ENCODE measurements around the gene UTRN. TPM values are rescaled to one million over a fixed set of nuclear protein-coding genes. Genes with fewer than 3 reads are reported as not detected.
A peak's percentile ranks its signal among the peaks of the same experiment; 100 is the strongest.

The UTRN gene
- polyA plus RNA-seq, 3 donors, result 137 to 151 (median 147) TPM

DNA sequence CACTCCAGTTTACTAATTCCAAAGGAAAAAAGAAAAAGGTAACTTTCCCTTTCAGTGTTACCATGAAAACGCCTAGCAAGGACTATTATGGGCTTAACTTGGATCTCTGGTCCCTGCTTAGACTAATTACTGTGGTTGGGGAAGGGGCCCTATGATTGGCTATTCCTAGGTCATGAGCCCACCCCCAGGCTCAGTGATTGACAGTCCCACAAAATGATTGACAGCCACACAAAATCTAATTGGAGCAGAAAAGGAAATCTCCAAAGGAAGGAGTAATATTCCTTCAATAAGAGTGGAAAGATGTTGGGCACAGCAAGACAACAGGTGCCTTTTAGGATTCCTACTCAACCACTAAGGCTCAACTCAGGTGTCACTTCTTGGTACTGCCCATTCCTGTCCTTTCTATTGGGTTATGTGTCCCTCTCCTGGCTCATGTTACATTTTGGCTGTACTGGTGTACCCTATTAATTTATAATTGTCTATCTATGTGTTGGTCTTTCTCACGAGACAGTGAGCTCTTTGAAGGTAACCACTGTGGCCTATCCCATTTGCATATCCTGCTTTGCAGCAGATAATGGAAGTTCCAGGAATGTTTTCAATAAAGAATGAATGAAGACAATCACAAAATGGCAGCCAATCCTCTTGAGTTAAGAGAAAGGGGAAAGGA, 5.5 kb upstream of the UTRN start:
- DNase-seq (ENCODE audit: low read depth in 3 of 3, low spot score in 2 of 3), result no peak

DNA sequence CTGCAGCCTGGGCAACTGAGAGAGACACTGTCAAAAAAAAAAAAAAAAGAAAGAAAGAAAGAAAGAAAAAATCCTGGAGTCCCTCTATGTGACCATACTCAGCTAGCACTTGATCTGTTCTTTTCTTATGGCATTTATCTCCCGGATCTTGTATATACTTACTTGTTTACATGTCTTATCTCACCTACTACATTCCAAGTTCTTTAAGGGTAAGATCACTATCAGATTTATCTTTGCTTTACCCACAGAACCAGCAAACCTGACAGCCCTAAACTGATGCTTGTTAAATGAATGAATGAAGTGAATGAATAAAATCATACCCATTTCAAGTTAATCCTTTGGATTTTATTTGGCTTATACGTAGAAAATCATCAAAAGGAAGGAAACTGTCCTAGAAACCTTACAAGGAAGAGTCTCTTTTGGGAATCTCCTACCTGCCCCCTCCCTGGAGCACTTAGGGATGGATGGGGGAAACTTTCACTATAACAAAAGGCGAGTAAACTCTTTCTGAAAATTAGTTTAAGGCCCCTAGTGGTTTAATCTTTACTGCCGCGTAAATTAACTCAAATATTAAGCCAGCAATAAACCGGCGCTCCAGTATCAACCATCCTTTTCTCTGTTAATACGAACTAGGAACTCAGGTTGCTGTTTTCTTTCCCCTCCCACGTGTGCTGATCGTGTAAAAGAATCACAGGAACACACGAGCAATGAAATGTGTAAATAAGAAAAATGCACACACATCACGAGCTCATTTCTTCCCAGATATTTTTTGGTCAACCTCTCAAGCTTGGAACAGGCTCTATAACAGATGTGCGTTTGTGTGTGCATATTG, 1.3 kb upstream of the UTRN start:
- peak in 2 of 3 donors; percentile 15 to 33 for DNase-seq (ENCODE audit: low read depth in 3 of 3, low spot score in 2 of 3)

DNA sequence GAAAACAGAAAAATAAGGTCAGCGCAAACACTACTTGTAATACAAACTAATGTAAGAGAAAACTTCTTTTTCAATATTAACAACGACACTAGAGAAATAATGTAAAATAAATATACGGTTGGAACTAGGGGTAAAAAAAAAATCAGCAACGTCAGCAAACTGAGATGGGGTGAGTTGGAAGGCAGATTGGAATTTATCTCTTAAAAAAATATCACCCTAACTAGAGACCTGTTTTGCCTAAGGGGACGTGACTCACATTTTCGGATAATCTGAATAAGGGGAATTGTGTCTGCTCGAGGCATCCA, 705 bp upstream of the UTRN start:
- DNase-seq (ENCODE audit: low read depth in 3 of 3, low spot score in 2 of 3), result no peak

DNA sequence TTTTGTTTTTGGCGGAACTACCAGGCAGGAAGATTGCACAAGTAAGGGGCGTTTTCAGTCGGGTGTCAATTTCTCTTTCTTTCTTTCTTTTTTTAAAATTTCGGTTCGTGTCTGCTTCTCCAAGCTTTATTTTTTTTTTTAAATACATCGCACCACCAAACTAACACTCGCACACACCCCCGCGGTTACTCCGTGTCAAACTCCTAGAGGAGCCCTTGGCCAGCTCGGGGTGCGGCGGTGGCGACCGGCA, 338 bp downstream of the UTRN start:
- no peak for DNase-seq (ENCODE audit: low read depth in 3 of 3, low spot score in 2 of 3)

DNA sequence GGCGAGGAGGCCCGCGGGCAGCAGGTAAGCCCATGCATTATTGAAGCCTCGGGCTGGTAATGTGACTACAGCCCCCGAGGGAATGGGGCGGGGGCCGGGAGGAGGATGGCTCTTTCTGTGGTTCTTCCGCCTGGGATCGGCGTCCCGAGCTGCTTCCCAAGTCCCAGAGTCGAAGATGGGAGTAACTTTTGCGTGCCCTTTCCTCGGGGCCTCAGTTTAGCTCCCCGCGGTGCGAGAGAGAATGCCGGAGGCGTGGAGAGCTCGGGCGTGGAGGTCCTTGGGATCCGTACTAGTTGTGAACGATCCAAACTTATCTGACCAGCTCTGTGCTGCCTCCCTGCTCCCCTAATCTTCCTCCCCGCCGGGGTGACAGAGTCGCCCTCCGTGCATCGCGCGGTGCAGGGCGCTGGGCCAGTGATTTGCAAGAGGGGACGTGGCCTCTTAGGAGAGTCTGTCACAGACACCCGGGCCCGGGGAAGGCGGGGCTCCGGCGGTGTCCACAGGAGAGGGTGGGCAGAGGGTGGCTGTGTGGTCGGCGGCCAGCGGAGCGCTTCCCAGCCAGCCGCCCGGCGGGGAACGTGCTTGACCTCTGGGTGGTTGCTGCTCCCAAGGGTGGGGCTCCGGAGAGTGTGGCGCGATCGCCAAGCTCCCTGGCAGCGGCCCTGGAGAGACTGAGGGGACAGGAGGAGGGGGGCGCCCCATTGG, 815 bp downstream of the UTRN start:
- peak in 2 of 3 donors; percentile 27 to 47 for DNase-seq (ENCODE audit: low read depth in 3 of 3, low spot score in 2 of 3)

DNA sequence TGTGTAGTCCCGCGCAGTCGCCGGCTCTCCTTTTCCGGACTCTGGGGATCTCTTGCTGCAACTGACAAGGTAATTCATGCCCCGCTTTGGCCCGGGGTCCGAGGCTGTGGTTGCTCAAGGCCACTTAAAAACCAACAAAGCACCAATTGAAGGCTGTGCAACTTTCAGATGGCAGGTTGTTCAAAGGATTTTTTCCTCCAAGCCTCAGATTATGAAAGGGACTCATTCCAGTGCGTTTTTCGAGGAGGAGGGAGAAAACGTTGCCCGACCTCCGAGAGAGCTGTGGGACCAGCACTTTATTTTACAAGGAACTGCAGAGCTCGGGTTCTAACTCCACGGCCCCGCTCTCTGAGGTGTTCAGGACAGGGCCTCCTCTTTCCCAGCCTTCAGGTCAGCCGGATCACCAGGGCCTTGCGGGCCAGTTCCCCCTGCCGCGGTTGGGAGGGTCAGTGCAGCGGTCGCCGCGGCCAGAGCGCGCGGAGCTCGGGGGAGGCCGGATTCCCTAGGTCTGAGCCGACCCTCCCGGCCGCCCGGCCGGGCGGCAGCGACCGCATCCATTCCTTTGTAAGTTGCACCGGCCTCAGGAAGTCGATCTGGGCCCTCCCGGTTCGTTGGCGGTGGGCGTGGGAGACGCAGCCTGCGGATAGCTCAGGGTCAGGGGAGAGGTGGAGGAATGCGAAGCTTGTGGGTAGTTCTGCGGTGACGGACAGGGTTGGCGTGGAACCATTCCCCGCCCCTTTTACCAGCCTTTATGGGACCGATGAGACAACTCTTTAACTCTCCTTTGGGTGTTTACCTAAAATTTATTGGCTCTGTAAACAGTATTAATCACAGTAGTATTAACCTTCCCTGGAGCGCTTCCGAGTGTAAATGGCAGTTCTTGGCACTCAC, 1.6 kb downstream of the UTRN start:
- peak; percentile 46 to 54 (median 54) for DNase-seq (ENCODE audit: low read depth in 3 of 3, low spot score in 2 of 3)

DNA sequence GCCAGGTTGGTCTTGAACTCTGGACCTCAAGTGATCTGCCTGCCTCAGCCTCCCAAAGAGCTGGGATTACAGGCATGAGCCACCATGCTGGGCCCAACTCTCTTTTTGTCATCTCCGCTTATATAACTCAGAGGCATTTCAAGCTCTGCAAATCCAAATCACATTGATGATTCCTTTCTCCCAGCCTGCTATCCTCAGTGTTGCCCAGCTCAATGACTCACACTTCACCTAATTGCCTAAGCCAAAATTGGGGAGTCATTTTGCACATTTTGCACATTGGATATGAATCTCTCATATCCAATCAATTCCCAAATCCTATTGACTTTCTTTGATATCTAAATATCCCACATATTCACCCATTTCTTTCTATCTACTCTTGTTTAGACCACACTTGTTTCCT, 3.9 kb downstream of the UTRN start:
- no peak for DNase-seq (ENCODE audit: low read depth in 3 of 3, low spot score in 2 of 3)

DNA sequence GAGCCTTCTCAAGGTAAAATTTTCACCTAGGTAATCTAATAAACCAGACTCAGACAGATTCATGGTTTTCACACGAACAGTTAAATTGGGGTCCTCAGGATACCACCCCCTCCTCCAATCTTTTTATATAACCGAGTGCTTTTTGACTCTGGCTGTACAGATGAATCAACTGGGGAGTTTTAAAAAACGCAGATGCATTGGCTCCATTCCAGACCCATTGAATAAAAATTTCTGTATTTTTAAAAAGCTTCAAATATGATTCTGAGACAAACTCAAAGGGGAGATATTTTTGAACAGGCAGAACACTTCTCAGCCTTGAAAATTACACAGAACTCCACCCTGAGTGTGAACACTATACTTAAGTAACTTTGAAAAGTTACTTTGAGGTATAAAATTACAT, 7.2 kb downstream of the UTRN start:
- no peak for DNase-seq (ENCODE audit: low read depth in 3 of 3, low spot score in 2 of 3)

DNA sequence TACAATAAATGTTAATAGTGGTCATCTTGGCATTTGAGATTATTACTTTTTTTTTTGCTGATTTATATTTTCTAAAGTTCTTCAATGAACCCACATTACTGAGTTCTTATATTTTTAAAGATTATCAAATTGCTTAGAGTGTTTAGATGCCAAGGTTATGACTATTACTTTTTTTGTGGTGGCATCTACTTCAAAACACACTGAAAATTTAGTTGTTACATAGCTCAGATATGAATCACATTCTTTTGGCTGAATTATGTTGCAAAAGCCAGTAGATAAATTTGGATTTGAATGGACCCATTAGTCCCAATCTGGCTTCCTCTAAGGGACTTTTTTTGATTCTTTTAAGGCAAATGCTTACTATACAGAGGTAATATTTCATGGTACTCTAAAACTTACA, 8.9 kb downstream of the UTRN start:
- DNase-seq (ENCODE audit: low read depth in 3 of 3, low spot score in 2 of 3), result no peak

DNA sequence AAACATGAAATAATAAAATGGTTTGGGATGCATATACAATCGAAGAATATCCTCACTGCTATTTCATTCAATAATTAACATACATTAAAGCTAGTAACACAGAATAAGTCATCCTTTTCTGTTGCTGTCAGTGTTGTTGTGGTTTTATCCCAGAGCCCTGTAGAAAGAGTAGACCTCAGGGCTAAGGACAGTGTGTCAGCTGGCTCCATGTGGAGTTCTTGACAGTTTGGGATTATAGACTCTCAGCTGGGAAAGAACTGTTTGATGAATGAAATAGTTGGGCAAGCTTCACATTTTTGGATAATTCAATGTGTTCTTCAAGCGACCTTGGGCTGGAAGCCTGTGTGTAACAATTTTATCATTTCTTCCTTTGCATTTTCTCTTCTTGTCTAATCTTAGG, 10.1 kb downstream of the UTRN start:
- no peak for DNase-seq (ENCODE audit: low read depth in 3 of 3, low spot score in 2 of 3)

DNA sequence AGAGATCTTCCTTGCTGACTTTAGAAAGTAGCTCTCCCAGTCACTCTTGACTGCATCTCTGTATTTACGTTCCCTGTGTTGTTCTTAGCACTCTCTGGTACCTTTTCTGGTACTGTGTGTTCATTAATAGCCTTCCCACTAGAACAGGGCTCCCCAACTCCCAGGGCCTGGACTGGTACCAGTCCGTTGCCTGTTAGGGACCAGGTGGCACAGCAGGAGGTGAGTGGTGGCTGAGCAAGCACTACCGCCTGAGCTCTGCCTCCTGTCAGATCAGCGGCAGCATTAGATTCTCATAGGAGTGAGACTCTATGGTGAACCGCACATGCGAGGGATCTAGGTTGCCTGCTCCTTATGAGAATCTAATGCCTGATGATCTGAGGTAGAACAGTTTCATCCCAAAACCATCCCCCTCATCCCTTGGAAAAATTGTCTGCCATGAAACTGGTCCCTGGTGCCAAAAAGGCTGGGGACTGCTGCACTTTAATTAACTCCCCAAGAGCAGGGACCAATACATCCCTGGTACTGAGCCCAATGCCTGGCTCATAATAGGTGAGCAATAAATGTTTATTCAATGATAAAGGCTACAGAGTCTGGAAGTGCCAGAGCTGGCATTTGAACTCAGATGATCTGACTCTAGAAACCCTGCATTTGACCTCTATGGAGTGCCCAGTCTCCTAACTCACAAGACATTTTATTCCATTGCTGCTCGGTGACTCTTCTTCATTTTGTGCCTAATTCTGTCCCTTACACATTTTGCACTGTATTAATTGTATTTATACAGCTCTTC, 11.0 kb downstream of the UTRN start:
- DNase-seq (ENCODE audit: low read depth in 3 of 3, low spot score in 2 of 3), result no peak

DNA sequence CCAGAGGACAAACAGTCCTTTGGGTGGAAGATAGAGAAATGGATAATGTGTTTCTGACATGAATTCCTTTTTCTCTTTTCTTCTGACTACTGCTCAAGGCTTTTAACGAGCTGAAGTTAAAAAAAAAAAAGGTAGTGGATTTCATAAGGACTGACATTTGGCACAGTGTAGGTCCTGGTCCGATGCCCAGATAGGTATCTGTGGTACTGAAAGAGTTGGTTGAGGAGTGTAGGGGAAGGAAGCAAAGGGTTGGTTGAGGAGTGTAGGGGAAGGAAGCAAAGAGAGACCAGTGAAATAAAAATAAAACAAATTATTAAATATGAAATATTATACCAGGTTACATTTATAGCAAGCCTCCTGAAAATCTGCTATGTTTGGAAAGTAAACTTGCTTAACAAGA, 11.8 kb downstream of the UTRN start:
- DNase-seq (ENCODE audit: low read depth in 3 of 3, low spot score in 2 of 3), result no peak

DNA sequence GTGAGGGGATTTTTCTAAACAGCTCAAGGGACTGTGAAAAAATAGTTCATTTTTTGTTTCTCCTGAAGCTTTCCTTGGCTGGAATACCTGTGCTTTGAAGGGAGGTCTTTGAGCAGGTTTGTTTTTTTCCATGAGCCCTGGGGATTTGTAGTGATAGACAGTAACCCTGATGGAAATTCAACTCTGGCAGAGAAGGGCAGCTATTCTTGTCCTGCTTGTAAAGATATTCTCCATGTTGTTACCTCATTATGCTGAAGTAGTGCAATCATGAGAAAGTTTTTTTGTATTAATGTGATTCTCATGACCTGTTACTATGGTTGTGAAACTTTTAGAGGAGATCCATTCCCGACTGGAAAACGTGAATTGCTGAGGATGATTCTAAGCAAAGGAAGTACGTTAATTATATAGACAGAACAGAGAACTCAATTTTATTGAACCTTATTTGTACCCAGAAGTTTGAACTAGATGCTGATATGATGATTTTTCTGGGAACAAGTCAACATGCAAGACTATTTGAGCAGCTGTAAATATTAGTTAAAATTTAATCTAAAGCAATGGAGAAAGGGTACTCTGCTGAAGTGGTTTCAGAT, 12.5 kb downstream of the UTRN start:
- no peak for DNase-seq (ENCODE audit: low read depth in 3 of 3, low spot score in 2 of 3)

DNA sequence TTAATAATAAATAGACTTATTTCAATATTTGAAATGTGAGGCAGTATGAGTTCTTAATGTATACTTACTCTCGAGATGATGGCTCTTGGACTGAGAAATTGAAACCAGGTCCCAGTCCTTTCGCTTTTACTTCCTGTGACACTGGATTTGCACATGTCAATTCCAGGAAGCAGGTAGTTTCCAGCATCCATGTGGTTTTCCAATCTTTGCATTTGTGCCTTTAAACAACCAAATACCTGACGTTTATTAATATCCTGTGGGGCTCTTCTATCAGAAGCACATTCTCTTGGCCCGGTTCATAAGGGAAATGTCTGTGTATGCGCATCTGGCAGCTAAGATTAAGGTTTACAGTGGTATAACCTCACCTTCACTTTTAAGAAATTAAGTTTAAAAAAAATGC, 13.1 kb downstream of the UTRN start:
- no peak for DNase-seq (ENCODE audit: low read depth in 3 of 3, low spot score in 2 of 3)

DNA sequence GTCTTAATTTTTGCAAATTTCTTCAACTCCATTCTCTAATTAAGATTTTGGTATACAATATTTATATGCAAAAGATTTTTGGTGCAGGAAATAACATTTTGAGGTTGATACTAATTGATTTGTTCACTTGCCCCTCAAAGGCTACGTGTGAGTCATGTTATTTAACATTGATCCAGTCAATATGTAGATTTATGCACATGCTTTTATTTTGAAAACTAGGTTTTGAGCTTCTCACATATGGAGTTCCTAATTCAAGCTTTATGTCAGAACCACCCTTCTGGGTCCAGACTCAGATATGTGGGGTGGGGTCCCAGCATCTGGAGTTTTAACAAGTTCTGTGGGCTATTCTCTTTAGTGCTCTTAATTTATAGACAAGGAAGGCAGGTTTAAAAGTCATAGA, 13.8 kb downstream of the UTRN start:
- DNase-seq (ENCODE audit: low read depth in 3 of 3, low spot score in 2 of 3), result no peak

DNA sequence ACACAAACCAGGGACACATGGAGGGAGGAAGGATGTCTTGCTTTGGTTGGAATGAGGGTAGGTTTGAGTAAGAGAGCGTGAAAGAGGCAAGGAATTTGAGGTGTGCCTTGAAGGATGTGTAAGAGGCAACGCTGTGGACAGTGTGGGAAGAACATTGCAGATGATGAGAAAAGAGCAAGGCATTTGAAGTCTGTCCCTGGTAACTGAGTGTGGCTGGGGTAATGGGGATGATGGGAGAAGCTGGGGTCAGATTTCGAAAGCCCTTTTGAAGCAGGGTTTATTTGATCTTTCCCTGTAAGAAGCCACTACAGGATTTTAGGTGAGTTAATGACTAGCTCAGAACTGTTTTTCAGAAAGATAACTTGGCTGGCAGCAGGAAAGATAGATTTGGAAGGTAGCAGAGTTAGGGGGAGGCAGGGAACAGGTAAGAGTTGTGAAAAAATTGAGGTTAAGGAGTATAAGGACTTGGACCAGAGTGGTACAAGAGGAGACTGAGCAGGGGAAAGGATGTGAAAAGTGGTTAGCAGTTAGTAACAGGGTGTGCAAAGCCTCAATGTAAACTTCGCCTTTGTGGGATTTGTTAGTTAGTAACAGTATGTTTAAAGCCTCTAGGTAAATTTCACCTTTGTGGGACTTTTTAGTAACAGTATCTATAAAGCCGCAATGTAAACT, 17.7 kb downstream of the UTRN start:
- DNase-seq (ENCODE audit: low read depth in 3 of 3, low spot score in 2 of 3), result no peak

DNA sequence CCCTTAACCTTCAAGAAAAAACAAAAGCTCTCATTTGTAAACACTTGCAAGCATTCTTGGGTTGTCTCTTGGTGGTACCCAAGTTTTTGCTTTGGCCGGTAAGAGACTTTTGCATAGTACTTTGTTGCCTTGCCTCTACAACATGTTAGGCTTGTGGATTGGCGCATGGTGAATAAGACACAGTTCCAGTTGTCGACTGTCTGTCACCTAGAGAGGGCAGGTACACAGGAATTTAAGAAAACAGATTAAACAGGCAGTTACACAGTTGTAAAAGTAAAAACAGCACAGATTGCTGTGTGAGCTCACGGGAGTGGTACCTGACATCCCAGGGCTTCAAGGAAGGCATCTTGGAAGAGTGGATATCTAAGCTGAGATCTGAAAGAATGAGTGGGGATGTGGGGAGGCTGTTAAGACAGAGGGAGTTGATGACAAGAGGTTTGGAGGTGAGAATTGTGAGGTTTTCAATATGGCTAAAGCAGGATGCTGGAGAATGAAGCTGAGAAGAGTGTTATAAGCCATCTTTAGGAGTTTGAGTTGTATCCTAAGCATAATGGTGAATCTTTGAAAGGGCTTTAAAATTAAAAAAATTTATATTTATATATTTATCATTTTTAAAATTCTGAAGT, 19.2 kb downstream of the UTRN start:
- DNase-seq (ENCODE audit: low read depth in 3 of 3, low spot score in 2 of 3), result no peak

DNA sequence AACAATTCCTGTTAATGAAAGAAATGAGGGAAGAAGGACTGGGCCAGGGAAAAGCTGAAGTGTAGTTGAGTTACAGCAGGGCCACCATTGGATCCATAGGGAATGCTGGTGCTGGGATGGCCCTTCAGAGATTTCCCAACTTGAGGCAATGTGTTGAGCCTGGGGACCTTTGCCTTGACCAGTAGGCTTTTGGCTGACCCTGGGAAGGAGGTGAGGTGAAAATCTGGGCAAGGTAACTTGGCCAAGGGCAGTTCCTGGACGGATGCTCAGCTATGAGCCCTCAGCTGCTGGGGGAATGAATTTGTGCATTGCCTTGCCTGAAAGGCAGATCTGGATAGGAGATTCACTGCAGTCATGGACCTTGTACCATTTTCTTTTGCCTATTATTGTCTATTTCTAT, 20.4 kb downstream of the UTRN start:
- no peak for DNase-seq (ENCODE audit: low read depth in 3 of 3, low spot score in 2 of 3)

DNA sequence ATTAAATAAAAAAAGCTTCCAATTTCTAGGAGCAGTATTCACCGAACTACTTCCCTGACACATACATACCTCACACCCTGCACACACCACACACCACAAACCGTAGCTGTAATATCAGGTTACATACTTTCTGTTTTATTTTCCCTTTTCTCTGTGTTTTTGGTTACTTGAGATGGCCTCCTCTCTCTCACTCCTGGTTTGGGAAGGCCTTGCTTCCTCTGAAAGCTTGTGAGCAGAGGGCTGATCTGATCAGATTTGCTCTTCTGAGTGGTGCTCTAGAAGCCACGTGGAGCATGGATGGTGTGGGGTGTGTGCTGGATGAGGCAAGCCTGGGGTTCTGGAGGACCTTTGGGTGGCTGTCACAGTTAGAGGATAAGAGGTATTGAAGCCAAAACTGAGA, 20.9 kb downstream of the UTRN start:
- DNase-seq (ENCODE audit: low read depth in 3 of 3, low spot score in 2 of 3), result no peak

All from right renal cortex interstitium (tissue), 3 donors.